DOHH2 (cell line): Measurements from ENCODE around the gene CHST1.

Experiments used
- H3F3A ChIP-seq: fragments of 200-600 bp; sonication (generic), shearing (Covaris generic); 2 replicates; pipeline ENCODE4 v1.6.0; 2016; ENCODE audit warnings: antibody characterized with exemption, mild to moderate bottlenecking; ENCODE audit not compliant: control insufficient read depth, insufficient read depth
- H3K27ac ChIP-seq: fragments of 200-600 bp; sonication (generic); 2 replicates; pipeline ENCODE4 v1.5.1; 2014; ENCODE audit warnings: low read depth, mild to moderate bottlenecking, low read length, moderate library complexity
- H3K27me3 ChIP-seq: fragments of 200-600 bp; sonication (generic); 2 replicates; pipeline ENCODE4 v1.6.1; 2014; ENCODE audit warnings: mild to moderate bottlenecking, low read length, mixed read lengths; ENCODE audit not compliant: control insufficient read depth
- H3K36me3 ChIP-seq: fragments of 200-600 bp; sonication (generic); 2 replicates; pipeline ENCODE4 v1.6.1; 2014; ENCODE audit warnings: mild to moderate bottlenecking, low read length, moderate library complexity, mixed read lengths; ENCODE audit not compliant: control insufficient read depth
- H3K4me1 ChIP-seq: fragments of 200-600 bp; sonication (generic); 2 replicates; pipeline ENCODE4 v1.6.1; 2014; ENCODE audit warnings: mild to moderate bottlenecking, low read length, mixed read lengths; ENCODE audit not compliant: control insufficient read depth
- H3K4me2 ChIP-seq: fragments of 200-600 bp; sonication (generic); 2 replicates; pipeline ENCODE4 v1.6.0; 2014; ENCODE audit warnings: mild to moderate bottlenecking, low read length, moderate library complexity
- H3K4me3 ChIP-seq: fragments of 200-600 bp; sonication (generic); 2 replicates; pipeline ENCODE4 v1.5.1; 2014; ENCODE audit warnings: mild to moderate bottlenecking, low read length, mixed read lengths
- H3K79me2 ChIP-seq: fragments of 200-600 bp; sonication (generic); 2 replicates; pipeline ENCODE4 v1.6.1; 2014; ENCODE audit warnings: mild to moderate bottlenecking, low read length, mixed read lengths; ENCODE audit not compliant: control insufficient read depth
- H3K9me2 ChIP-seq: fragments of 200-600 bp; sonication (generic); replicated peaks from 2 replicates; pipeline ENCODE4 v1.6.1; 2014; ENCODE audit warnings: mild to moderate bottlenecking, low read length, mixed read lengths; ENCODE audit not compliant: control insufficient read depth
- H3K9me3 ChIP-seq: fragments of 200-600 bp; sonication (generic); 2 replicates; pipeline ENCODE4 v1.6.1; 2014; ENCODE audit warnings: antibody characterized with exemption, low read length, mixed read lengths; ENCODE audit not compliant: control insufficient read depth, insufficient read depth
- H4K20me1 ChIP-seq: fragments of 200-600 bp; sonication (generic); 2 replicates; pipeline ENCODE4 v1.6.0; 2014; ENCODE audit warnings: low read depth, mild to moderate bottlenecking, antibody characterized with exemption, low read length, moderate library complexity; ENCODE audit not compliant: control insufficient read depth, insufficient read depth
- CTCF ChIP-seq: fragments of 200-600 bp; sonication (generic); IDR thresholded peaks from one replicate; pipeline ENCODE4 v1.5.1; 2014; ENCODE audit warnings: antibody characterized with exemption, mild to moderate bottlenecking, low read depth, low read length; ENCODE audit not compliant: poor library complexity, severe bottlenecking
- EZH2phosphoT487 ChIP-seq: fragments of 200-600 bp; sonication (generic); IDR thresholded peaks from 2 replicates; pipeline ENCODE4 v1.6.1; 2017; ENCODE audit warnings: borderline replicate concordance, mild to moderate bottlenecking, antibody characterized with exemption, low read length, moderate library complexity, mixed read lengths

The CHST1 gene

GRCh38 chr11:45651156-45651555, 14.3 kb downstream of the CHST1 start:
- Histone ChIP-seq H4K20me1 (no peaks in the 10 kb centered on the region), H3K36me3 (no peaks in the 10 kb centered on the region), H3K4me1 (peaks cover 5% of the 10 kb centered on the region), H3F3A (no peaks in the 10 kb centered on the region), H3K9me3 (no peaks in the 10 kb centered on the region), H3K4me2 (no peak overlapping the region), H3K4me3 (no peak overlapping the region), H3K27me3 (no peaks in the 10 kb centered on the region), H3K79me2 (no peaks in the 10 kb centered on the region), H3K9me2 (no peaks in the 10 kb centered on the region), H3K27ac (no peak overlapping the region)
- TF ChIP-seq EZH2phosphoT487 (no peak), CTCF (no peak)

DNA sequence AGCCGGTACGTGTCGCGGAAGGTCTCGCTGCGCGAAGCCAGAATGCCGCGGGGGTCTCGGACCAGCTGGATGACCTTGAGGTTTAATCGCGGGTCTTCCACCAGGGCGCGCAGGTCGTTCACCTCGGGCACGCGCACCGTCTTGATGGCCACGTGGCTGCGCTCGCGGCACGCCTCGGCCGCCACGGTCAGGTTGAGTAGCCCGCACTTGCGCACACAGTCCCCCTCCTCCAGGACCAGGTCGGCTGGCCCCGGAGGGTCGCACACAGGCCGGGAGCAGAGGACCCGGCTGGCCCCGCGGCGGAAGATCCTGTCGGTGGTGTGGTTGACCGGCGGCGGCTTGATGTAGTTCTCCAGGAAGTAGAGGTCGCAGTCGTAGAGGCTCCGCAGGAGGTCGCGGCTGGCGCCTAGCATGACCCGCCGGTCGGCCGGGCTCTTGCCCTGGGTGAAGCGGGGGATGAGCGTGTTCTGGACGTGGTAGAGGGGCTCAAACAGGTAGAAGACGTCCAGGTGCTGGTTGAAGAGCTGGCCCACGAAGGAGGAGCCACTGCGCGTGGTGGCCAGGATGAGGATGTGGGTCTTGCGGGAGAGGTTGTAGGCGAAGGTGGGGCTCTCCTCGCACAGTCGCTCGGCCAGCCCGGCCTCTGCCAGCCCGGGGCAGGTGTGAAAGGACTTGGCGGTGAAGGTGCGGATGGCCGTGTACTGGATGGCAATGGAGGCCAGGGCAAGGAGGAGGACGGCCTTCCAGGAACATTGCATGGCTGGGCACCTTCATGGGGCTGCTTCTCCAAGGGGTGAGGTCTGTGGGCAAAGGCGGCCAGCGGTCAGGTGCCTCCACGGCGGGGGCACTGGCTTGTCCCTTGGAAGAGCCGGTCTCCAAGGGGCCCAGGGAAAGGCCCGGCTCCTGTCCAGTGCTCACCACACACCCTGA, 15.0 kb downstream of the CHST1 start:
- Histone ChIP-seq H3K27ac (no peak overlapping the region), H3K4me2 (no peak overlapping the region), H3K27me3 (no peaks in the 10 kb centered on the region), H3K9me2 (no peaks in the 10 kb centered on the region), H3K4me1 (peaks cover 5% of the 10 kb centered on the region), H3K9me3 (no peaks in the 10 kb centered on the region), H3K36me3 (no peaks in the 10 kb centered on the region), H4K20me1 (no peaks in the 10 kb centered on the region), H3K79me2 (no peaks in the 10 kb centered on the region), H3K4me3 (no peak overlapping the region), H3F3A (no peaks in the 10 kb centered on the region)
- TF ChIP-seq EZH2phosphoT487 (no peak), CTCF (no peak)

DNA sequence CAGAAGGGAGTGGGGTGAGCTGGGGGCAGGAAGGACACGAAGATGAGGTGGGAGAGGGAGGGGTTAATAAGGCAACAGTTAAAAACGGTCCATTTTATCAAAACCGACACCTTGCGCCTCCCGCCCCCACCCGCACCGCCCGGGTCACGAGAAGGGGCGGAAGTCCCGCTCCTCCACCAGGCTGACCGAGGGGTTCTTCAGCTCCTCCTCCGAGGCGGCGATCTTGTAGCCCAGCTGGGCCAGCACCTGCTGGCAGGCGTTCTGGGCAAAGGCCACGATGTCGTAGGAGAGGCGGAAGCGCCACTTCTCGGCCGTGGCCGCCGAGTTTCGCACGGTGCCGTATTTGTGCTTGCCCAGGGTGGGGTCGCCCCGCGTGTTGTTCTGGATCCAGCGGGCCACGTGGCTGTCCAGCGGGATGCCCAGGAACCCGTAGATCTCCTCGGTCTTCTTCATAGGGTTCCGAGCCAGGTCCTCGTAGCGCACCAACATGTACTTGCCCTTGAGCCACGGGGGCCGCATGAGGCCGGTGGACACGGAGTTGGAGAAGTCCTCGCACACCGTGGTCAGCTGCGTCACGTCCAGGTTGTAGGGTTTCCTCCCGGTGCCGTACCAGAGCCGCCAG, 15.8 kb downstream of the CHST1 start:
- Histone ChIP-seq H3K4me3 (no peak overlapping the region), H3K4me2 (no peak overlapping the region), H3K79me2 (no peaks in the 10 kb centered on the region), H3K27ac (no peak overlapping the region), H3K9me3 (no peaks in the 10 kb centered on the region), H3K4me1 (no peaks in the 10 kb centered on the region), H4K20me1 (no peaks in the 10 kb centered on the region), H3K36me3 (no peaks in the 10 kb centered on the region), H3F3A (no peaks in the 10 kb centered on the region), H3K9me2 (no peaks in the 10 kb centered on the region), H3K27me3 (no peaks in the 10 kb centered on the region)
- TF ChIP-seq EZH2phosphoT487 = no peak
- TF ChIP-seq CTCF = no peak
